GM19193 (cell line): ENCODE results near the gene DCBLD2.

Source experiments
- POLR2A ChIP-seq: IDR thresholded peaks from 4 replicates; pipeline ENCODE4 v1.6.1; 2011; ENCODE audit not compliant: insufficient read depth, insufficient read length; ENCODE audit errors: extremely low read depth

Gene DCBLD2

GRCh38 chr3:98848108-98848507 is 53.4 kb downstream of the DCBLD2 start:
- no peak for TF ChIP-seq POLR2A

DNA sequence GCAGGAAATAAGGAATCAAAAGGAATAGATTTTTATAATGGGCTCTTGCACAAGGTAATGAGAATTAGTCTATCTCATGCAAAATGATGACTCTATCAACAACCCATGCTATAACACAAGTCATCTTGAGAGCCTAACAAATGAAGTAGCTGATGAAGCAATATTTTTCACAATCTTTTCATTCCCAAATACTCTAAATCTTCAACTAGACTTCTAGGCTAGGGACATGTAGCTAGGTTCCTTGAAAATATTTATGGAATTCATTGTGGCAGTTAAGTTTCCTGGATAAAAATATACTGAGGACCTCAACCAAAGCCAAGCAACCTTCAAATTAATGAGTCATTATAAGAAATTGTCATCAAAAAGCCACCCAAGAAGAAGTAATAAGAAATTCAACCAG is 55.4 kb downstream of the DCBLD2 start:
- TF ChIP-seq POLR2A, result no peak

GRCh38 chr3:98843266-98843959 is 58.1 kb downstream of the DCBLD2 start:
- TF ChIP-seq POLR2A, result no peak

DNA sequence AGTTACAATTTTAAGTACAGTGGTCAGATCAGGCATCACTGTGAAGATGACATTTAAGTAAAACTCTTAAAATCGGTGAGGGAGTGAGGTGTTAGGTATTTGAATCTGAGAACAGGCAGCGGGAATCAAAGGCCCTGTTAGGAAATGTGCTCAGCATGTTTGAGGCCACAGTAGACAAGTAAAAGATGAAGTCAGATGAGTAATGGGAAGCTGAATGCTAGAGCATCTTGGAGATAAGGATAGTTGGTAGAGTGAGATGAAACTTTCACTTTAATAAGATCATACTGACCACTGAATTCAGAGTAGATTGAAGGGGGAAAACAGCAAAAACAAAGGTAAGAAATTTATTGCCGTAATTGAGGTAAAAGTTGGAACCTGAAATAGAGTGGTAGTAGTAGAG is 61.6 kb downstream of the DCBLD2 start:
- no peak for TF ChIP-seq POLR2A

- no peak for TF ChIP-seq POLR2A
These were observed 72.2 kb downstream of the DCBLD2 start for GRCh38 chr3:98829246-98829832.

DNA sequence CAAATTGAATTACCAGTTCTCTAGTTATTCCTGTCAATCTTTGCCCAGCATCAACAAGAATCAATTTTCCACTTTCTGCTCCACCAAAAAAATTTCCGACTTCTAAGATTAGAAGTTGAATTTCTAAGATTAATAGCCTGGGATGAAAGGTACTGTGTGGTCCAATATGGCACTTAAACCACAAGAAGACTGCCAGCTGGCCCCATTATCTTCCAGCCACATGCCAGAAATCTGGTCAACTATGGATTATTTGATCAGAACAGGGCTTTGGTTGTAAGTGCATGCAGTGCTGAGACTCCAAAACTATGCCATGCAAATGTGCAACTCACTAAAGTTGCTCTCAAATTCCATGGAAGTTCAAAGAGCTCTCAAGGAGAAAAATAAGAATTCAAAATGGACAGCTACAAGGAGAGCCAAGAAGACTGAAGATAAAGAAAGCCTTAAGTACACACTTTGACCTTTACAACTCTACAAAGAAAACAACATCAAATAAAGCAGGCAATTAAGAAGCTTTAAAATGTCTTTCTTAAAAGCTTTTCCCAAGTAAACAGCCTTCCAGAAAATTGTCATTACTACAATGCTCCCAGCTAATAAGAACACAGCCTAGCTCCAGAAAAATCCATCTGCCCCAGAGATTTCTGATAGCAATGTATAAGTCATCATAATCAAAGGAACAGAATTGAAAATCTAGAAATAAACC is 74.1 kb downstream of the DCBLD2 start:
- no peak for TF ChIP-seq POLR2A

GRCh38 chr3:98826126-98826525 is 75.4 kb downstream of the DCBLD2 start:
- no peak for TF ChIP-seq POLR2A

DNA sequence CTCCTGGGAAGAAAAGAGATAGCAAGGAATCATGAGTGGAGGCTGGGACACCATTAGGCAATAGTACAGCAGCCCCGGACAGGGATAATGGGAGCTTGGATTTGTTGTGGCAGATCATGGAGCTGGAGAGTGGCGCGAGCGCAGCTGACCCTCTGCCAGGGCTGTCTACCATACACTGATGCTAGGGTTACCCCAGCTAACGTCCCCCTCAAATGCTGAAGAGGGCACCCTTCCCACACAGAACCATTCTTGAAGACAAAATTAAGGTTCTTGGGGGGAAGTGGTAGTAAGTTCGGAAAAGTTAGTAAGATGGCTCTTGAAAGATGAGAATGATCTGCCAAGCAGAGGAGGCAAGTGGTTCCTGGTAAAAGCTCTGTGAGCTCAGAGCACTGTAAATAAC is 77.2 kb downstream of the DCBLD2 start:
- TF ChIP-seq POLR2A, result no peak

DNA sequence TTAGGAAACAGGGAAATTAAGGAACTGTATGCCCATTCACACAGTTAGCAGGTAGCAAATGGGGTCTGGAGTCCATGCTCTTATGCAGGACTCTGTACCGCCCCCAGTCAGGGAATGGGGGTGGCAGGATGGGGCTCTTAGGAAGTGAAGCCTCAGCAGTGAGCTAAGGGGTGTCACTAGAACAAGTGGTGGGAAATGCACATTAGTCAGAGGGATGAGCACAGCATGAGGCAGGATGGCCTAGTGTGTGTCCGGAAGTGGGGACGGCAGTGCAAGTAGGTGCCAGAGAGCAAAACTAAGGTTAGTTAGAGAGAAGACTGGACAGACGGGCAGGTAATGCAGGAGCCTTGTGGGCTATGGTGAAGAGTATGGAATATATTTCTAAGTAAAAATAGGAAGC is 77.7 kb downstream of the DCBLD2 start:
- TF ChIP-seq POLR2A, result no peak

DNA sequence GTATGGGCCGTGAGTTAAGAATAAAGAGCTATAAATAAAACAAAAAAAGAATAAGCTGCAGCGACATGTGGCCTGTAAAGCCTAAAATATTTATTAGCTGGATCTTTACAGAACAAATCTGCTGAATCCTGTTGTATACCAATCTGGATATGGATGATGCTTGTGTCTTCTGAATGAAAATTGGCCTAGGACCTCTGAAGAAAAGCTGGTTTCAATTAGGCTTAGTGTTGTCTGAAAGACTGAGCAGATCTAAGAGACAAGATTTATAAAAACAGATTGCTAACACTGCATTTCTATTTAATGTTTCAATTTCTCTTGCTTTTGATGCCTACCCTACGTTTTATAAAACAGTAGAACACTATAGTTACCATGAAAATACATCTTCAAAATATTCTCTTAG is 80.4 kb downstream of the DCBLD2 start:
- no peak for TF ChIP-seq POLR2A

DNA sequence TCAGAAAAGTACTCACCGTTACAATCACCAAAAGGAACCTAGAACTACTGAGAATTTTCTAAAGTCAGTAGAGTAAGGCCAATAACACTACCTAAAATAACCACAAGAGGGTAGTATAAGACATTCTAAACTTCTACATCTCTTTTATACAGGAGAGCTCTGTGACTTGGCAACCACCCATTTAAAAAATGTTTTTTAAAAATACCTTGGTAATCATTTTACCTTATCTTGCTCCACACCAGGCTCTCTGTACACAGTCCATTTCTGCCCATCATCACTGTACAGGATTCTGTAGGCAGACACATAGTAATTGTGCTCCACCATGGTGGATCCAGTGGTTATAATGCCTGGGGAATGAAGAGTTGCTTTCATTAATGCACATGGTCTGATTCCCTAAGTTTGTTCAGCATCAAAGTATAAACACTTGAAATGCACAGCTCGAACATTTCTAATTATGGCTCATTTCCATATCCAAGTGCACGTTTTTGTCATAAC is 83.9 kb downstream of the DCBLD2 start:
- TF ChIP-seq POLR2A, result no peak

GRCh38 chr3:98814817-98815420 is 86.6 kb downstream of the DCBLD2 start:
- TF ChIP-seq POLR2A, result no peak

GRCh38 chr3:98812851-98813374 is 88.6 kb downstream of the DCBLD2 start:
- TF ChIP-seq POLR2A, result no peak

GRCh38 chr3:98811048-98811447 is 90.4 kb downstream of the DCBLD2 start:
- no peak for TF ChIP-seq POLR2A

- TF ChIP-seq POLR2A, result no peak
These were observed 91.9 kb downstream of the DCBLD2 start for GRCh38 chr3:98809557-98809956.
